HepG2 (cell line): Measurements from ENCODE around the gene PLEKHN1. TPM values are rescaled to one million over a fixed set of nuclear protein-coding genes. Genes with fewer than 3 reads are reported as not detected.
A peak's percentile ranks its signal among the peaks of the same experiment; 100 is the strongest.

ENCODE experiments used
- AGO2 ChIP-seq: fragments of 200-400 bp; formaldehyde crosslinking; optimal IDR thresholded peaks from 2 replicates; pipeline ENCODE3; 2017; ENCODE audit warnings: mild to moderate bottlenecking, low read depth, low read length, moderate library complexity
- ATF5 ChIP-seq: sonication (generic); formaldehyde crosslinking; IDR thresholded peaks from 2 replicates; pipeline ENCODE4 v1.4.0; 2020; ENCODE audit warnings: mild to moderate bottlenecking, low read depth, missing genetic modification reagents
- ERF ChIP-seq: IDR thresholded peaks from 2 replicates; pipeline ENCODE4 v1.6.1; 2018; ENCODE audit warnings: missing biosample characterization, missing genetic modification reagents
- FOSL2 ChIP-seq: sonication (generic); formaldehyde crosslinking; IDR thresholded peaks from 2 replicates; pipeline ENCODE4 v1.4.0; 2020; ENCODE audit warnings: missing genetic modification reagents
- HMGXB4 ChIP-seq, 2 experiments: sonication (generic) in 1 of 2; formaldehyde crosslinking in 1 of 2; IDR thresholded peaks; 2 replicates each; pipeline versions ENCODE4 v1.4.0 to v1.6.1; 2018 to 2020; ENCODE audit warnings: missing genetic modification reagents in 2 of 2, borderline replicate concordance in 1 of 2, low read depth in 1 of 2, mild to moderate bottlenecking in 1 of 2, missing biosample characterization in 1 of 2
- IRX3 ChIP-seq: sonication (generic); formaldehyde crosslinking; IDR thresholded peaks from 2 replicates; pipeline ENCODE4 v1.8.1; 2023; ENCODE audit warnings: mild to moderate bottlenecking, low read depth, missing genetic modification reagents, borderline replicate concordance
- PATZ1 ChIP-seq: sonication (generic); formaldehyde crosslinking; IDR thresholded peaks from 2 replicates; pipeline ENCODE4 v1.4.0; 2020; ENCODE audit warnings: missing genetic modification reagents
- POLR2AphosphoS2 ChIP-seq: IDR thresholded peaks from 2 replicates; pipeline ENCODE4 v1.6.1; 2011; ENCODE audit warnings: low read depth, low read length, improper control_type of control experiment
- SKIL ChIP-seq: sonication (generic); formaldehyde crosslinking; IDR thresholded peaks from 2 replicates; pipeline ENCODE4 v1.8.0; 2022; ENCODE audit warnings: missing genetic modification reagents, mild to moderate bottlenecking, moderate library complexity, borderline replicate concordance
- SUZ12 ChIP-seq: fragments of 150-350 bp; IDR thresholded peaks from 2 replicates; pipeline ENCODE4 v1.6.1; 2014; ENCODE audit warnings: low read depth, low read length
- ZFAT ChIP-seq: sonication (generic); formaldehyde crosslinking; conservative IDR thresholded peaks from 2 replicates; pipeline ENCODE4 v1.8.1; 2023; ENCODE audit warnings: missing genetic modification reagents, inconsistent platforms
- ZNF619 ChIP-seq: sonication (generic); formaldehyde crosslinking; IDR thresholded peaks from 2 replicates; pipeline ENCODE4 v1.4.0; 2020; ENCODE audit warnings: mild to moderate bottlenecking, missing genetic modification reagents
- ZNF780A ChIP-seq: sonication (generic); formaldehyde crosslinking; IDR thresholded peaks from 2 replicates; pipeline ENCODE4 v1.8.0; 2022; ENCODE audit warnings: mild to moderate bottlenecking, missing genetic modification reagents, moderate library complexity
- polyA plus RNA-seq, 8 experiments: library from polyadenylated mRNA; depleted of rRNA in 3 of 8; stranded (reverse) in 7 of 8; unstranded in 1 of 8; fragments of >200 nt; fragmentation: Illumina TruSeq in 4 of 8; extraction: Trizol in 4 of 8; gene quantifications; 2 replicates each; pipeline versions ENCODE4 v1.2.1 to v1.2.3, GENCODE V29; 2011 to 2016; ENCODE audit warnings: low read depth in 4 of 8, missing spikeins in 1 of 8, mixed read lengths in 1 of 8; ENCODE audit not compliant: insufficient read depth in 1 of 8
- total RNA-seq, 5 experiments: library from RNA; depleted of rRNA; stranded (reverse); fragments of >200 nt; fragmentation: Illumina TruSeq; extraction: Trizol; gene quantifications; 2 replicates each; pipeline ENCODE4 v1.2.3, GENCODE V29; 2016; ENCODE audit warnings: low read depth in 1 of 5
- TF ChIP-seq, protein P1 (sequence below): sonication (generic); formaldehyde crosslinking; IDR thresholded peaks from 2 replicates; pipeline ENCODE4 v1.5.0; 2020; ENCODE audit warnings: missing genetic modification reagents
- TF ChIP-seq, protein P2 (sequence below): sonication (generic); formaldehyde crosslinking; IDR thresholded peaks from 2 replicates; pipeline ENCODE4 v1.5.1; 2020; ENCODE audit warnings: mild to moderate bottlenecking, moderate library complexity, missing genetic modification reagents
- TF ChIP-seq, protein P3 (sequence below): sonication (generic); formaldehyde crosslinking; IDR thresholded peaks from 2 replicates; pipeline ENCODE4 v1.8.1; 2023; ENCODE audit warnings: mild to moderate bottlenecking, moderate library complexity, missing genetic modification reagents

Gene PLEKHN1
- total and polyA plus RNA-seq, 2 of the 13 experiments (the other 11 are each of a cell fraction or from before 2014, with no cell fraction given): 0.42 to 0.58 TPM

DNA sequence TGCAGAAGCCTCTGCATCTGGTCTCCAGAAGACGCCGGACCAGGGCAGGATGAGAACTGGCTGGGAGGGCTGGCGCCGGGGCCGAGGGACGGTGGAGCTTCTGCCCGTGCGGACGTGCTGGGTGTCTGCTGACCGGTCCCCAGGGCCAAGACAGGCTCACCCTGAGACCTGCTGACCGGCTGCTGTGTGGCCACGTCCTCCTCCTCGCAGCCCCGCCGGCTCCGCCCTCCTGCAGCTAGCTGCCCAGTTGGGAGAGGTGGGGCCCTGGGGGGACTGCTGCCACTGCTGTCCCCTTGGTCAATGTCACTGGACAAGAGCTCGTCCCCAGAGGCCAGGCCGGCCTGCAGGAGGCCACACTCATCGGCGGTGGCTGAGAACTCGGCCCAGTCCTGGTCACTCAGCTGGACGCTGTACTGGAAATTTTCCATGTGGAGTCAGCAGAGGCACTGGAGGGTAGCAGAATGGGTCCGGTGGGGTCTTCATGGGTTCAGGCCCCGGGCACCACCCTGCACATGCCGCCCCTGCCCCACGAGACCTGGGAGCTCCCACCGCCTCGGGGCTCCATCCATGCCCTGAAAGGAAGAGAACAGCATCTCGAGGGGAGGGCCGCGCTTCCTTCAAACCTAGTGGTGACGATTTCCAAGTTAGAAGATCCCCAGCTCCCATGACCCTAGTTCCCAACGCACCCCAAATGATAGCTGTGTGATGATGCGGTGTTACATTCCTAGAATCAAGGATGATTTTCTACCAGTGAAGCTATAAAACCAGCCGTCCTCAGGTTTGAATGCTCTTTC, 14.5 kb downstream of the PLEKHN1 start (continued):
- TF ChIP-seq, protein P1, sequence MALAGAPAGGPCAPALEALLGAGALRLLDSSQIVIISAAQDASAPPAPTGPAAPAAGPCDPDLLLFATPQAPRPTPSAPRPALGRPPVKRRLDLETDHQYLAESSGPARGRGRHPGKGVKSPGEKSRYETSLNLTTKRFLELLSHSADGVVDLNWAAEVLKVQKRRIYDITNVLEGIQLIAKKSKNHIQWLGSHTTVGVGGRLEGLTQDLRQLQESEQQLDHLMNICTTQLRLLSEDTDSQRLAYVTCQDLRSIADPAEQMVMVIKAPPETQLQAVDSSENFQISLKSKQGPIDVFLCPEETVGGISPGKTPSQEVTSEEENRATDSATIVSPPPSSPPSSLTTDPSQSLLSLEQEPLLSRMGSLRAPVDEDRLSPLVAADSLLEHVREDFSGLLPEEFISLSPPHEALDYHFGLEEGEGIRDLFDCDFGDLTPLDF (CRISPR knock-in tag): no peak
- peak; percentile 29 to 76; a peak in 3 of 4 replicates for TF ChIP-seq HMGXB4 (CRISPR knock-in tag; IDR thresholded peaks at IDR 0.05; ENCODE audit: borderline replicate concordance in 1 of 2, low read depth in 1 of 2)
- TF ChIP-seq ZFAT (CRISPR knock-in tag): no peak
- TF ChIP-seq ERF (CRISPR knock-in tag): no peak
- TF ChIP-seq IRX3 (CRISPR knock-in tag): no peak
- TF ChIP-seq, protein P2, sequence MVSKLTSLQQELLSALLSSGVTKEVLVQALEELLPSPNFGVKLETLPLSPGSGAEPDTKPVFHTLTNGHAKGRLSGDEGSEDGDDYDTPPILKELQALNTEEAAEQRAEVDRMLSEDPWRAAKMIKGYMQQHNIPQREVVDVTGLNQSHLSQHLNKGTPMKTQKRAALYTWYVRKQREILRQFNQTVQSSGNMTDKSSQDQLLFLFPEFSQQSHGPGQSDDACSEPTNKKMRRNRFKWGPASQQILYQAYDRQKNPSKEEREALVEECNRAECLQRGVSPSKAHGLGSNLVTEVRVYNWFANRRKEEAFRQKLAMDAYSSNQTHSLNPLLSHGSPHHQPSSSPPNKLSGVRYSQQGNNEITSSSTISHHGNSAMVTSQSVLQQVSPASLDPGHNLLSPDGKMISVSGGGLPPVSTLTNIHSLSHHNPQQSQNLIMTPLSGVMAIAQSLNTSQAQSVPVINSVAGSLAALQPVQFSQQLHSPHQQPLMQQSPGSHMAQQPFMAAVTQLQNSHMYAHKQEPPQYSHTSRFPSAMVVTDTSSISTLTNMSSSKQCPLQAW (CRISPR knock-in tag): peak; percentile 63; the same call in 1 of the 2 replicates
- no peak for TF ChIP-seq POLR2AphosphoS2
- no peak for TF ChIP-seq ZNF780A (CRISPR knock-in tag)
- peak; percentile 76 for TF ChIP-seq PATZ1 (CRISPR knock-in tag)
- peak; percentile 80 for TF ChIP-seq SKIL (CRISPR knock-in tag)
- TF ChIP-seq ATF5 (CRISPR knock-in tag): no peak
- TF ChIP-seq AGO2: no peak
- no peak for TF ChIP-seq ZNF619
- TF ChIP-seq SUZ12: no peak
- TF ChIP-seq FOSL2 (CRISPR knock-in tag): no peak
- TF ChIP-seq, protein P3, sequence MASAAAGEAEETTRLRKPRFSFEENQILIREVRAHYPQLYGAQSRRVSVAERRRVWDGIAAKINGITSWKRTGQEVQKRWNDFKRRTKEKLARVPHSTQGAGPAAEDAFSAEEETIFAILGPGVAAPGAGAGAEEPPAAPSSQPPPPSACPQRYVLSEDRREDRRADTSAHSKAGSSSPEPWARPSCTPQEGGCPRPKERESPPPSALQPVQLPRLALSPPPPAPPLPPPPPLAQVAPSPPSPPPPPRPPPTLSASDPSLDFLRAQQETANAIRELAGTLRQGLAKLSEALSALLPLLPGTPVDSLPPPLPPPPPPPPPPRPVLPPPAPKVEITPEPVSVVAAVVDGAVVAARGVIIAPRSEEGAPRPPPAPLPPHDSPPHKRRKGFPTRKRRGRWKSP (CRISPR knock-in tag): no peak
